Mesenchymal stem cell (in vitro differentiated cells and primary cell): Measurements from ENCODE around the gene ACTN3.

ENCODE experiments used
- DNase-seq: peaks from one replicate; pipeline ENCODE4 v3.0.0-alpha.2; 2013
- H2AFZ ChIP-seq: one replicate; pipeline ENCODE4 v1.6.1; 2013; ENCODE audit warnings: low read depth, mild to moderate bottlenecking, control low read depth, inconsistent platforms, low read length, moderate library complexity
- H2AK5ac ChIP-seq: 2 replicates; pipeline ENCODE4 v1.6.1; 2013; ENCODE audit warnings: low read length, moderate library complexity, mild to moderate bottlenecking, inconsistent platforms; ENCODE audit not compliant: severe bottlenecking
- H2BK120ac ChIP-seq: one replicate; pipeline ENCODE4 v1.6.1; 2013; ENCODE audit warnings: low read depth, mild to moderate bottlenecking, inconsistent platforms, low read length, moderate library complexity
- H2BK12ac ChIP-seq, 2 experiments: one replicate each; pipeline ENCODE4 v1.6.1; 2013; ENCODE audit warnings: inconsistent platforms in 2 of 2, low read length in 2 of 2, mild to moderate bottlenecking in 2 of 2, moderate library complexity in 2 of 2, control low read depth in 1 of 2
- H2BK15ac ChIP-seq: one replicate; pipeline ENCODE4 v1.6.1; 2013; ENCODE audit warnings: mild to moderate bottlenecking, low read depth, inconsistent platforms; ENCODE audit not compliant: poor library complexity, severe bottlenecking
- H2BK5ac ChIP-seq: 2 replicates; pipeline ENCODE4 v1.6.1; 2013; ENCODE audit warnings: low read depth, mild to moderate bottlenecking, low read length, control low read depth, inconsistent platforms; ENCODE audit not compliant: poor library complexity, severe bottlenecking
- H3K14ac ChIP-seq, 2 experiments: one replicate each; pipeline ENCODE4 v1.6.1; 2013; ENCODE audit warnings: inconsistent platforms in 2 of 2, low read length in 2 of 2, control low read depth in 1 of 2, mild to moderate bottlenecking in 1 of 2, moderate library complexity in 1 of 2
- H3K18ac ChIP-seq, 2 experiments: one replicate each; pipeline ENCODE4 v1.6.1; 2013; ENCODE audit warnings: inconsistent platforms in 2 of 2, low read length in 2 of 2, control low read depth in 1 of 2, low read depth in 1 of 2, mild to moderate bottlenecking in 1 of 2
- H3K23ac ChIP-seq, 2 experiments: one replicate each; pipeline ENCODE4 v1.6.1; 2013; ENCODE audit warnings: inconsistent platforms in 2 of 2, low read length in 2 of 2, mild to moderate bottlenecking in 2 of 2, moderate library complexity in 2 of 2, control low read depth in 1 of 2
- H3K27ac ChIP-seq: 2 replicates; pipeline ENCODE4 v1.5.1; 2013; ENCODE audit warnings: mild to moderate bottlenecking, moderate library complexity, low read length, control low read depth, inconsistent platforms; ENCODE audit not compliant: poor library complexity, severe bottlenecking
- H3K27me3 ChIP-seq, 2 experiments: 2 replicates each; pipeline versions ENCODE4 v1.6.1 to v1.7.0; 2013; ENCODE audit warnings: low read length in 2 of 2, mild to moderate bottlenecking in 2 of 2, moderate library complexity in 2 of 2, control low read depth in 1 of 2, inconsistent platforms in 1 of 2; ENCODE audit not compliant: control insufficient read depth in 1 of 2, insufficient read depth in 1 of 2
- H3K36me3 ChIP-seq, 2 experiments: 2 replicates each; pipeline versions ENCODE4 v1.6.1 to v1.7.0; 2013; ENCODE audit warnings: low read length in 2 of 2, control low read depth in 1 of 2, inconsistent platforms in 1 of 2, low read depth in 1 of 2, mild to moderate bottlenecking in 1 of 2; ENCODE audit not compliant: insufficient read depth in 2 of 2, control insufficient read depth in 1 of 2
- H3K4ac ChIP-seq, 2 experiments: one replicate each; pipeline ENCODE4 v1.6.1; 2013; ENCODE audit warnings: inconsistent platforms in 2 of 2, low read length in 2 of 2, mild to moderate bottlenecking in 2 of 2, moderate library complexity in 2 of 2, control low read depth in 1 of 2, low read depth in 1 of 2
- H3K4me1 ChIP-seq: 2 replicates; pipeline ENCODE4 v1.6.1; 2013; ENCODE audit warnings: low read depth, low read length, control low read depth; ENCODE audit not compliant: control insufficient read depth, insufficient read depth
- H3K4me2 ChIP-seq: 2 replicates; pipeline ENCODE4 v1.6.1; 2013; ENCODE audit warnings: low read length, mild to moderate bottlenecking, inconsistent platforms; ENCODE audit not compliant: poor library complexity, severe bottlenecking
- H3K4me3 ChIP-seq, 2 experiments: 2 replicates each; pipeline versions ENCODE4 v1.5.1 to v1.7.0; 2013; ENCODE audit warnings: low read length in 2 of 2, mild to moderate bottlenecking in 2 of 2, control low read depth in 1 of 2, low read depth in 1 of 2; ENCODE audit not compliant: insufficient read depth in 1 of 2
- H3K79me1 ChIP-seq: replicated peaks from 2 replicates; pipeline ENCODE4 v1.6.1; 2013; ENCODE audit warnings: mild to moderate bottlenecking, control low read depth, low read length, inconsistent platforms; ENCODE audit not compliant: poor library complexity, severe bottlenecking
- H3K9ac ChIP-seq: 2 replicates; pipeline ENCODE4 v1.7.0; 2013; ENCODE audit warnings: mild to moderate bottlenecking, low read length, moderate library complexity
- H3K9me3 ChIP-seq: 2 replicates; pipeline ENCODE4 v1.7.0; 2013; ENCODE audit warnings: mild to moderate bottlenecking, low read length; ENCODE audit not compliant: control insufficient read depth
- H4K8ac ChIP-seq: one replicate; pipeline ENCODE4 v1.6.1; 2013; ENCODE audit warnings: inconsistent platforms, mild to moderate bottlenecking, low read length, moderate library complexity
- H4K91ac ChIP-seq: one replicate; pipeline ENCODE4 v1.6.1; 2013; ENCODE audit warnings: mild to moderate bottlenecking, low read length, inconsistent platforms
- WGBS: methylation state at CpG from one replicate; pipeline ENCODE4 v1.1.7; 2013; ENCODE audit warnings: mixed read lengths; 5-methylcytosine and 5-hydroxymethylcytosine counted together

ACTN3 gene

GRCh38 chr11:66524304-66525040 lies 22.2 kb upstream of the ACTN3 start:
- Histone ChIP-seq H3K79me1 (peaks cover 2% of the 10 kb centered on the region), H3K18ac (no peak overlapping the region), H2BK5ac (no peak overlapping the region), H4K91ac (no peak overlapping the region), H3K4me1 (no peaks in the 10 kb centered on the region), H2BK15ac (no peak overlapping the region), H2BK120ac (no peak overlapping the region), H2AK5ac (no peak overlapping the region), H3K9ac (no peak overlapping the region), H3K36me3 (peaks cover 45 to 54% of the 10 kb centered on the region in 2 experiments), H3K4me3 (no peak overlapping the region), H3K27me3 (no peaks in the 10 kb centered on the region), H3K4me2 (no peak overlapping the region), H3K23ac (no peak overlapping the region), H2AFZ (no peak overlapping the region), H4K8ac (no peak overlapping the region), H3K4ac (no peak overlapping the region), H2BK12ac (no peak overlapping the region), H3K27ac (no peak overlapping the region), H3K9me3 (no peaks in the 10 kb centered on the region), H3K14ac (no peak overlapping the region)
- DNase-seq, result no peak
- 85% methylated on average over 6 of the region's 10 CpGs for WGBS

GRCh38 chr11:66529069-66529468 lies 17.6 kb upstream of the ACTN3 start:
- H3K4ac ChIP-seq, result no peak overlapping the region
- WGBS, result 84% methylated on average over 10 of the region's 10 CpGs
- no peak overlapping the region for H2BK15ac ChIP-seq
- DNase-seq, result no peak
- no peak overlapping the region for H2BK120ac ChIP-seq
- no peak overlapping the region for H3K18ac ChIP-seq
- H3K9me3 ChIP-seq, result no peaks in the 10 kb centered on the region
- no peaks in the 10 kb centered on the region for H3K79me1 ChIP-seq
- no peak overlapping the region for H2BK5ac ChIP-seq
- H3K36me3 ChIP-seq, result peaks cover 38 to 41% of the 10 kb centered on the region in 2 experiments
- H4K91ac ChIP-seq, result no peak overlapping the region
- no peak overlapping the region for H2AFZ ChIP-seq
- H3K27ac ChIP-seq, result no peak overlapping the region
- no peak overlapping the region for H3K23ac ChIP-seq
- no peaks in the 10 kb centered on the region for H3K27me3 ChIP-seq
- H3K14ac ChIP-seq, result no peak overlapping the region
- H3K4me2 ChIP-seq, result no peak overlapping the region
- H3K9ac ChIP-seq, result no peak overlapping the region
- H2BK12ac ChIP-seq, result no peak overlapping the region
- no peaks in the 10 kb centered on the region for H3K4me1 ChIP-seq
- H4K8ac ChIP-seq, result no peak overlapping the region
- no peak overlapping the region for H2AK5ac ChIP-seq
- H3K4me3 ChIP-seq, result no peak overlapping the region

GRCh38 chr11:66529655-66530054 lies 17.0 kb upstream of the ACTN3 start:
- Histone ChIP-seq H2BK5ac (no peak overlapping the region), H3K79me1 (no peaks in the 10 kb centered on the region), H3K9me3 (no peaks in the 10 kb centered on the region), H2BK120ac (no peak overlapping the region), H3K36me3 (peaks cover 35 to 37% of the 10 kb centered on the region in 2 experiments), H2AFZ (no peak overlapping the region), H3K18ac (no peak overlapping the region), H3K4me3 (no peak overlapping the region), H3K27ac (no peak overlapping the region), H3K9ac (no peak overlapping the region), H3K4me1 (no peaks in the 10 kb centered on the region), H3K4me2 (no peak overlapping the region), H2BK12ac (no peak overlapping the region), H4K8ac (no peak overlapping the region), H3K4ac (no peak overlapping the region), H3K23ac (no peak overlapping the region), H2AK5ac (no peak overlapping the region), H3K27me3 (no peaks in the 10 kb centered on the region), H2BK15ac (no peak overlapping the region), H3K14ac (no peak overlapping the region), H4K91ac (no peak overlapping the region)
- 97% methylated on average over 13 of the region's 13 CpGs for WGBS
- no peak for DNase-seq

DNA sequence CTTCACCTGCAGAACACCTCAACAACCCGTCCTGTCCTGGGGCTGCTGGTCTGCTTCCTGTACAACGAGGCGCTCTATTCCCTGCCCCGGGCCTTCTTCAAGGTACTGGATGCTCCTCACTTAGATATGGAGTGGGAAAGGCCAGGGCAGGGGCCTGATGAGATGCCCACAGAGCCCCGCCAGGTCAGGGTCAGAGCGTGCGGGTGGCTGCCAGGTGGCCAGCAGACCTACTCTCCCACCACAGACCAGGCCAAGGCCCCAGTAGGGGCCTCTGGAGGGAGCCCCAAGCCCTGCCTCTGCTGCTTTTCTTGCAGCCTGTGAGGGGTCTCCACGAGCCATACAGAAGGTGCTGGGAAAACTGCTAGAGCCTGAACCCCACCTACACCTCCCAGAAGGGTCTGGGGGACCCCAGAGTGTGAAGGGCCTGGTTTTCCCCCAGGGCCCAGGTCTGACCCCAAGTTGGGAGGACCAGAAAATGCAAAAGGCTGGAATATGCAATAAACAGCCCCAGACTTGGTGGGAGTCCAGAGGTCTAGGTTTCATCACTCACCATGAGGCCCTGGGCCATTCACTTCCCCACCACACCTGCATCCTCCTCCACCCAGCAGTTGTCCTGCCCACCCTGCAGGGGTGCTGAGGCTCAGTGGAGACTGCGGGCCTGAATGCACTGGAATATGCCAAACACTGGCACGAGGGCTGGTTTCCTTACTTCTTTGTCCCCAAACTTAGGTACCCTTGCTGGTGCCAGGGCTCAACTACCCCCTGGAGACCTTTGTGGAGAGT lies 15.6 kb upstream of the ACTN3 start:
- 85% methylated on average over 10 of the region's 10 CpGs for WGBS
- Histone ChIP-seq H4K91ac (no peak overlapping the region), H3K79me1 (no peaks in the 10 kb centered on the region), H3K9me3 (no peaks in the 10 kb centered on the region), H3K18ac (no peak overlapping the region), H2BK12ac (no peak overlapping the region), H3K27ac (no peak overlapping the region), H2BK5ac (no peak overlapping the region), H3K4me3 (no peak overlapping the region), H2AK5ac (no peak overlapping the region), H3K23ac (no peak overlapping the region), H3K36me3 (peaks cover 35 to 44% of the 10 kb centered on the region in 2 experiments), H2AFZ (no peak overlapping the region), H2BK120ac (no peak overlapping the region), H2BK15ac (no peak overlapping the region), H3K14ac (no peak overlapping the region), H3K9ac (no peak overlapping the region), H3K27me3 (no peaks in the 10 kb centered on the region), H4K8ac (no peak overlapping the region), H3K4me2 (no peak overlapping the region), H3K4me1 (no peaks in the 10 kb centered on the region), H3K4ac (no peak overlapping the region)
- DNase-seq, result no peak
